GM23248 (cell line): ENCODE results near the gene MTHFD2L.

Experiments
- EZH2 ChIP-seq: fragments of 200-600 bp; sonication (generic); IDR thresholded peaks from 2 replicates; pipeline ENCODE4 v1.6.1; 2018; ENCODE audit warnings: antibody characterized with exemption, mild to moderate bottlenecking; ENCODE audit not compliant: insufficient read depth, poor library complexity, severe bottlenecking
- EZH2phosphoT487 ChIP-seq: fragments of 200-600 bp; sonication (generic); IDR thresholded peaks from 2 replicates; pipeline ENCODE4 v1.6.1; 2018; ENCODE audit warnings: antibody characterized with exemption, moderate library complexity, mild to moderate bottlenecking, low read depth; ENCODE audit not compliant: insufficient read depth

DNA sequence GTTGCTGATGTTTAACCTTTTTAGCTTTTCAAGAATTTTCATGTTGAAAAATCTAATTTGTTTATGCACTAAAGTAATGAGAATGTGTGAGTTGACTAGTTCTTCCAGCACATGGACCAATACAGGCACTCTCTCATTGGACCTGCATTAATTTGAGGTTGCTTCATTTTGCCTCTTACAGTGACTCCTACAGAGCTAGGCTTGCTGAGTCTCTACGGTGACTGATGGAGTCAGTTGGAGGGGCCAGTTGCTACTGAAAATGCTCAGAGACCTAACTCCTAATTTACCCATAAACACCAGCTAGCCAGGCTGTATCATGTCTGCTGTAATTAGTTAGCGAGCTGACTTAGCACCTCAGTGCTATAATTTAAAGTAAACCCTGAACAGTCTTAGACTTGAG, 10.9 kb downstream of the MTHFD2L start:
- TF ChIP-seq EZH2phosphoT487 = no peak
- no peak for TF ChIP-seq EZH2
